CD4-positive, alpha-beta T cell treated with Interleukin-6 at 100 ng/mL for 8 hours (primary cell): ENCODE data around the gene C7orf57.

ENCODE experiments used
- DNase-seq: peaks from one replicate; pipeline ENCODE4 v3.0.0-alpha.2; 2020; ENCODE audit warnings: mixed read lengths, low spot score

Gene C7orf57

DNA sequence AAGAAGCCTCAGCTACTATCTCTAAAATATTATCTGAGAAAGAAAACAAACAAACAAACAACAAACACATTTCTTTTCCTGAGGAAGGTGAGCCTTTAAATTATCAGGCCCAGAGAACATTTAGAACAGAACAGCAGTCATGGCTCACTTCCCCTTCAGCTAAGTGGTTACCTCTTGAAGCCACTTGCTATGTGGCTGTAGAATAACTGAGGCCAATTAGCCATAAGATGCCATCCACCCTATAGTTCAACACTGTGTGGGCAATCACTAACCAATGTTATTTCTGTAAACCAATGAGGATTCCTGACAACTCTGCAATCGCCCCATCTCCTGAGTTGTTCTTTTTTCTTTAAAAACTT, 50.1 kb downstream of the C7orf57 start:
- no peak for DNase-seq

DNA sequence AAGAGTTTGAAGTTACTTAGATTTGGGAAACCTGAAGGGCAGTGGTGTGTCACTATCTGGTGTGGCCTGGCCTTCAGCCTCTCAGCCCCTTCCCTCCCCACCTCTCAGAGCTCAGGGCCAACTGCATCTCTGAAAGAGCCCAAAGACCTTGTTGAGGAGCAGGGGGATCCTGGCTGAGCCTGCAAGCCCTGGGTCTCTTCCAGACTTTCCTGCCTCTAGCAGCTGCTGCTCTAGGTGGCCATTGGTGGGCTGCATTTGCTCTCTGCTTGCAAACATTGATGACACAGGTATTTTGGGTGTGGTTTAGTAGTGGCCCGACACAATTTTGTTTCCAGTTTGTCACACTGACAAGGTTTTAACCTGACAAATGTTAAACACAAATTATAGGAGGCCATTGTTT, 50.6 kb downstream of the C7orf57 start:
- no peak for DNase-seq

DNA sequence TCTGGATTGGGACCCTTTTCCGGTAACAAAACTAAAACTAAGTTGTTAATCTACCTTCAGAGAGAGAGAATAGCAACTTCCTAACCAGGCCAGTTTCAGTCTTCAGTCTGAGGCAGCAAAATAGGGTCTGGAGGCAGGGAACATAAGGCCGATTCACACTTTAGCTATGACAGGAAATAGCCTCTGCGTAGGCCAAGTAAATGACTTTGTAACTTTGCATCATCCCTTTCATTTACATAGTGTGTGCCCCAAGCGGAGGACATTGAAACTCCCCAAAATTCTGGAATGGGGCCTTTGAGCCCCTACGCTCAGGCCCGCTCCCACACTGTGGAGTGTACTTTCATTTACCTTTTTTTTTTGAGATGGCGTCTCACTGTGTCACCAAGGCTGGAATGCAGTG, 52.0 kb downstream of the C7orf57 start:
- peak; percentile 12 for DNase-seq

DNA sequence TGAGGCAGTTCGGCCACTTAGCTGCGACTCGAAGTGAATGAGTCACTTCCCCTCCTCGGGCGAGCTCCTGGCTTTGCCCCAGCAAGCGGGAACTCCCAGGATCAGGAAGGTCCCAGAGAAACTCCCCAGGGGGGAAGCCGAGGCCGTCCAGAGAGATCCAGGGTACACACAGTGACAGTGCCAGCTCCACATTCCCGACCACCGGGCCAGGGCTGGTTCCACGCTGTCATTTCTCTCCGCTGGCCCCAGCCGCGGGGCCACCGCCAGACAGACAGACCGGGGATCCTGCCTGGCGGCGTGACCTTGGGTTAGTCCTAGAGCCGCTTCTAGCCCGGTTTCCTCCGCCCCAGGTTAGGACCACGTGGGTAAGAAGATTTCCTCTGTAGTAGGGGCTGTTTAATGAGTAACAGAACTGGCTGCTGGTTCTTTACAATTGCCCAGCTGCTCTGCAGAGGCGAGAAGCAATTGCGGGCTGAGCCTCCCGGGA, 53.3 kb downstream of the C7orf57 start:
- no peak for DNase-seq

DNA sequence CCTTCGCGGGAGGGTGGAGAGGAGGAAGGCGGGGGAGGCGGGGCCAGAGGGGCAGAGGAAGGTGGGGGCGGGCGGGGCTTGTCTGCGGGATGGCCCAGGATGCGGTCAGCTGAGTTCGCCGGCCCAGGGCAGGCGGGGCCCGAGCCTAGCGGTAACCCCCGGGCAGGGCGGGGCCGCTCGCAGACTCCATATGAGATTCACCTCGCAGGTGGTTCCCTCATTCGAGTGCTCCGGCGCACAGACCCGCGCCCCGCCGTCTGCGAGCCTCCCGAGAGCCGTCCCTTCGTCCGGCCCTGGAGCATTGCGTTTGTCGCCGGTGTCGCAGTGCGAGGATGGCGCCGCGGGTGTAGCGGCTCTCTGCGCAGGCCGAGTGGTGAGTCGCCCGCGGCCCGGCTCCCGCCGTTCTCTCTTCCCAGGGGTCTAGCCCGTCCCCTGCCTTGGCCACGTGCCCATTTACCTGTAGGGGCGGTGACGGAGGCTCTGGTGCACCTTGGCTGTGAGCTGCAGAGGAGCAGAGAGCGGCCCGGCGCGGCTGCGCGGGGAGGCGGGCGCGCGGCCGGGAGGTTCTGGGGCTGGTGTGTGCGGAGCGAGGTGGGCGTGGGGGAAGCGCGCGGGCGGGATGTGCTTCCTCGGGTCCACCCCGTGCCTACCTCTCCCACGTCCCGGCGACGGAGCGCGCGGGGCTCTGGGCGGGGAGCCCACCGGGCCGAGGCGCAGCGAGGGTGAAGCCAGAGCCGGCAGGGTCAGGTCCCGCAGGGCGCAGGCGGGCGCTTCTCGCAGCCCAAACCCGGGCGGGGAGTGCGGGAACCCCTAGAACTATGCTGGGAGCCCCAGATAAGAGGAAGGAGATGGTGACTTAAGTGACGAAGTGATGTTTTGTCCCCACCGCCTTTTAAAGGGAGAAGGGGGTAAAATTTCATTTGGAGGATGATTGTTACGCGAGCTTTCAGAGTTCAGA, 54.0 kb downstream of the C7orf57 start, which contains the start of gene UPP1:
Gene UPP1, plus strand, starts transcription at position 220 of the 958 bp plus-strand sequence. CDS start 5,519 bp downstream, outside the sequence.
- DNase-seq = peak; percentile 95

DNA sequence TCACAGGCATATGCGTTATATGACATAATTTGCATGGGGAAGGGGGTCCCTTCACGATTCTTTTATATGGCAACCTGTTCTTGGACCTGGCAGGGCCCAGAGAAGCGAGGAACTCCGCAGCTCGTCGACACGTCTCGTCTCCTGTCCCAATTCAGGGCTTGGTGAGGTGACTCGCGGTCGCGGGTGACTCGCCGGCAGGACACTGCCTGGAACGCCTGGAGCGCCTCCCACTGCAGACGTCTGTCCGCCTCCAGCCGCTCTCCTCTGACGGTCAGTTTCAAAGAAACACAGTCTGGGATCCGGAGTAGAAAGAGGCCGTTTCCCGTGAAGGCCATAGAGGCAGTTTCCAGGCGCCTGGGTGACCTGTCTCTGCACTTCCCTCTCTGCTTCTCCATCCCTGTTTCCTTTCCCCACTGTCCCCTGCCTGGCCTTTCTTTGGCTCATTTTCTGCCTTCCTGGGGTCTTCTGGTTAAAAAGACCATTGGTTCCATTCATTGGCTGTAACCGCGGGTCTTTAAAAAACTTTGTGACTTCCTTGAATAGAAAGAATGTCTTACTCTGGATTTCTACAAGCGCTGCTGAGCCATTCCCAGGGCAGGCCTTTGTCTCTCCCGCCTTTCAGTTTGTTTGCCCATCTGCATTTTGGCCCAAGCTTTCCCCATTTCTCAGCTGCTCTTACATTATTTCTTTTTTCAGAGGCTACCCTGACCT, 54.9 kb downstream of the C7orf57 start:
- DNase-seq = no peak

DNA sequence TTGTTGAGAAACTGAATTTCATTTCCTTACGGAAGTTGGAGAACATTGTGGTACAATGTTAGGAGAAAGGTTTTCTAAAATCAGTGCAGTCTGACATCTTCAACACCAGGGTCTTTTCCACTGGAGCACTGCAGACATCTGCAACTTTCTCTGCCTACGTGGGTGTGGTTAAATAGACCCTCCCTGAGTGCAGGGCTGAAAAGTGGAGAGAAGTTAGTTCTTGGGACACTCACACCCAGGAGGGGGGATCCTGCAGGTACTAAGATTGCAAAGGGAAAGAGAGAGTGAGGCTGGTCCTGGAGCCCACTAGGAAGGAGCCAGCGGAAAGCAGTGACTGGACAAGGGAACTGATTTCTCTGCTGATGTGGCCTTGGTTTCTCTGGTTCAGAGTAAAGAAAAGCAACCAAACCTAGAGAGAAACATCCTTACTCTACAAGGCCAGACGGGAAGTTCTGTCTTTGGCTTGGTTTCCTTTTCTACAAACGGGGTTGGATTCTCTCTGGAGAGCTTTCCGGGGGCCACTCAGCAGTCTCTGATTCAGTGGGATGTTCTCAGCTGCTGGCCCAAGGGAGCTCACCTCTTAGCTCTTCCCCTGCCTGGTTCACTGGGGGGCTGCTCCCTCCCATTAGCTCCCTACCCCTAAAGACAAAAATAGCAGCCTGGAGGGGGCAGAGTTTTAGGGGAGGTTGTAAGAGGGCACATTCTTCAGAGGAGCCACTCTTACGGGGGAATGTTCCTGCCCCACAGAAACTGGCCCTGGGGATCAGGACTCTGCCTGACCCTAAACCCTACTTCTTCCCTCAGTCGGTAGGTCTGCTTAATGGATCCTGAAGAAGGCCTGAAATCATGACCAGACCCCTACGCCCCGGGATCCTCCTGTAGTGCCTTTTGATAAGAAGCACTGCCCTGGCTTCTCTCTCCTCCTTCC, 56.4 kb downstream of the C7orf57 start:
- no peak for DNase-seq

DNA sequence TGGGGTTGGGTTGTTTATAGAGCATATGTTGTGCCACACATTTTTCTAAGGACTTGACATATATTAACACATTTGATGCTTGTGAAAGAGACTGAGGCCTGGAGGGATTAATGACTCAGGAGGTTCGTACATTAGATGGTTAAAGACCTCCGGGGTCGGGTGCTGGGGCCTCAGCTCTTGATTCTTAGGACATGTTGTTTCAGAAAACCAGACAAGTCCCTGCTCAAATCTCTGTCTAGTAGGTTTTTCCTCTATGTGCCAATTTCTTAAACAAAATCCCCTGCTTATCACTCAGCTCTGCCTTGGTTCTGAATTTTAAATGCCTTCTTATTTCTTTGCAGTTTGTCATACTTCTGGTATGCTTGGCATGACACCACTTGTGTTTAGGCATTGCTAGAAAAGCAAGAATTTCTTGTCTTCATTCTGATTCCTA, 59.5 kb downstream of the C7orf57 start:
- no peak for DNase-seq

DNA sequence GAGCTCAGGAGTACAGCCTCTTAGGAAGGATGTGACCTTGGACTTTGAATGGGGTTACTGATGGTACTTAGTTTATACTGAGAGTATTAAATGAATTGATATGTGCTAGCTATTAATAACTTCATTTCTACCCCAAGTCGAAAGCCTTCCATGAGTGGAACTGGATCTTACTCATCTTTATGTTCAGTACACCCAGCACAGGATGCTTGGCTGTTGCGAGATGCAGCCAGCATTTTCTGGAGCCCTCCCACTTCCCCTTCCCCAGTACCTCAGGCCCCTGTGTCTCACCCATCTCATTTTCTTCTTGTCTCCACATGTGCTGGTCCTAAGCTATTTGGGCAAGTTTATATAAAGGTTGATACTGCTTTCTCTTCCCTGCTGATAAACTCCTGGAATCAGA, 60.9 kb downstream of the C7orf57 start:
- DNase-seq = peak; percentile 46

DNA sequence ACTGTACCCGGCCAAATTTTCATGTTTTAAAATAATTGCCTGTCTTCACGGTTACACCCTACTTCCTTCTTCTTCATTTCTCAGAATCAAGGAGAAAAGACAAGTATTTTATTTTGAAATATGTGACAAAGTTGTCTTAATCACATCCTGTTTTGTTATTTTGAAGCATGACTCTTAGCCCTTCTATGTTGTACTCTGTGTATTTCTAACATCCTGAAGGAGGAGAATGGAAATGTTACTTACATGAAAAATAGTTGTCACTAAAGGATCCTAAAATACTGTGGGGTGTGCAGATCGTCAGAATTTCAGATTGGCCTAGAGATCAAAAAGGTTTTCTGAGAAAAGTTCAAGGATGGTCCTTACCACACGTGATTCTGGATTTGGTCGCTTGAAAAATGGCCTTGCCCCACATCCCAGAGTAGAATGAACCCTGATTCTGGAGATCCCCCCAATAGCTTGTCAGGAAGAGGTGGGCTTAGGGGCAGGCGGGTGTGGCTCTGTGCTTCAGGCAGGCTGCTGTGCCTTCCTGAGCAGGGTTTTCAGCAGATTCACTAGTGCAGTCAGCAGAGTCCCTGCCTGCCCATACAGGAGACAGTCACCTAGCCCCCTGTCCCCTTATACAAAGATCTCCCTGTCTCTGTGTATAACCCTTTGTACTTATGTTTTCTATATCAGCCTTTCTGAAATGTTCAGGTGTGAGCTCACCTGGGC, 62.3 kb downstream of the C7orf57 start:
- DNase-seq = peak; percentile 32

DNA sequence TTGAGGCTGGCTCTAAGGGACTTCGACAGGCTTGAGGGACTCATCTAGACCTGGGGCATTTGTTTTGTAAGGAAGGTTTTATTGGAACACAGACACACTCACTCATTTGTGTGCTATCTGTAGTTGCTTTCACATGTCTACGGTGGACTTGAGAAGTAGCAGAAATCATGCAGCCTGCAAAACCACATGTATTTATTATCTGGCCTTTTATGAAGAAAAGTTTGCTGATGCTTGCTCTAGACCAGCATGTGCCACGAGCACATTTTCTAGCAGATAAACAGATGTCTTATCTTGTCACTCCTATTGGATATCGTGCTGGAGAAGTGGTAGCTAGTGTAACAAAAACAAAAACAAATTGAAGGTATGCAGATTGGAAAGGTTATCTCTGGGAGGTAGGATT, 63.5 kb downstream of the C7orf57 start:
- DNase-seq = no peak

DNA sequence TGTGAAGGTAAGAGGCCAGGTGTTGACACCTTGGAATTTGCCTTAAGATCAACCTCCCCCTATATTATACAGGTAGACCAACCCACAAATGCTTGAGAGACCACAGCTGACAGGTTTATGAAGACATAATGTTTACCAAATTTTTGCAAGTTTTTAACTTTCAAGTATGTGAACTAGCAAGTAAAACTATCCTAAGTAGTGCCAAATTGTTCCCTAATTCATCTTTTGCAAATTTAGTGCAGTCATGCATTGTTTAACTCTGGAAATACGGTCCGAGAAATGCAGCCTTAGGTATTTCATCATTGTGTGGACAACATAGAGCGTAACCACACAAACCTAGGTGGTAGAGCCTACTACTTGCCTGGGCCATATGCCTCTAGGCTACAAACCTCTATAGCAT, 64.4 kb downstream of the C7orf57 start:
- no peak for DNase-seq

DNA sequence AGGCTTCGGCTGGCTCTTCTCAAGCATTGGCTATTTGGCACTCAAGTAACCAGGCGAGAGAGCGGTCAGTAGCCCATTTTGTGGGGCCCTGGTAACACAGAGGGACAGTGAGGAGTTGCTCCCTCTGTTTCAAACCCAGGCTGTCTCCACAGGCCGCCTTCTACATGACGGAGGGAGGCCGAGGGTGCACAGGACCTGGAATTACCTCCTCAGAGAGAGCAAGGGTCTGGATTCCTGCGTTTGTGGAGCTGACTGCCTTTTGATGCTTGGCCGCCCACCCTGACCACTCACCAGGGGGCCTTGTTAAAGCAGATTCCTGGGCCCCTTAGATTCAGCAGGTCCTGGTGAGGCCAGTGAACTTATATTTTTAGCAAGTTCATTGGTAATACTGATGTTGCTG, 66.0 kb downstream of the C7orf57 start:
- no peak for DNase-seq

DNA sequence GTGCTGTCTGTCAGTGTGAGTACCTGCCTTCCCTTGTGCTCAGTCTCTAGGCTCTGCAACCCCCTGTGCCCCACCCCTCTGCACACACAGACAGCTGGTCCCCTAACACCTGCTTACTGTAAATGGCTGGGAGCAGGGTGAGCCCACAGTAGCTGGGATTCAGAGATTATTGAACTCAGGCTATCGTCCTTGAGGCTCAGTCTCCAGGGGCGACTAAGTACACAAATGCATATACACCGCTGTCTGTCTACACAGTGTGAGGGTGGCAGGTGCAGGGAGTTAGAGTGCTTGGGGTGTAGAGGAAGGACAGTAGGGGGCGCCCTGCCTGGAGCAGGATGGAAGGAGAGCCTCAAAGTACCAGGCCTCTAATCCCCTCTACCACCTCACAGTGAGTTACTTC, 66.6 kb downstream of the C7orf57 start:
- DNase-seq = no peak

DNA sequence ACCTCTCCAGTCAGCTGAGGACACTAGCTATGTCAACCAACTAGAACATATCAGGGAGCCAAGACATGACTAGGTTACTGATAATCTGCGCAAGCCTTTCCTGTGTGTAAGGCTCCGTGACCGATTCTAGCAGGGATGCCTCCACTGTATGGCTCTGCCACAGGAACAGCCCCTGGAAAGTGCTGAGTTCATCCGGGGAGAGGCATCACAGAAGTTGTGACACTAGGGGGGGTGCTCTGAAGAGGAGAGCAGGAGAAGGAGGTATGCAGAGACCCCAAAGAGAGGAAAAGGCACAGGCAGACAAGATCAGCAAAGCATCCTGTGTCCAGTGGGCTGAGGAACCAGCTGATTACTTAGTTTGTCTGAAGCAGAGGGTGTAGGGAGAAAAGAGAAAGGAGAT, 67.2 kb downstream of the C7orf57 start:
- DNase-seq = no peak

DNA sequence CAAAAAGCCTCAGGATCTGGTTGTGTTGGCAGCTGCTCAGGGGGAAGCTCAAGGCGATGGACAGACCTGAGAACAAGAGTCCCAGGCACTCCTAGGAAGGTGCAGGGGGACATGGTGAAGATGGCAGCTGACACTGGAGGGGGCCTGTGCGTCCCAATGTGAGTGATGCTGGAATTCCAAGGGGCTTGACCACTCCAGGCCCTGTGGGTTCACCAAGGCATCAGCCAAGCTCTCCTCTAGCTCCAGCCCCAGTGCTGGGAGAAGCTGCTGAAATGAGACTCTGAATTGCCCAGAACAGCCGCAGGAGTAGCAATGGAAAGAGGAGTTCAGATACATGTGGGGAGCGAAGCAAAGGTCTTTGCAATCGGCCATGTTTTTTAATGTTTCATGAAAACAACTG, 69.7 kb downstream of the C7orf57 start:
- DNase-seq = no peak

DNA sequence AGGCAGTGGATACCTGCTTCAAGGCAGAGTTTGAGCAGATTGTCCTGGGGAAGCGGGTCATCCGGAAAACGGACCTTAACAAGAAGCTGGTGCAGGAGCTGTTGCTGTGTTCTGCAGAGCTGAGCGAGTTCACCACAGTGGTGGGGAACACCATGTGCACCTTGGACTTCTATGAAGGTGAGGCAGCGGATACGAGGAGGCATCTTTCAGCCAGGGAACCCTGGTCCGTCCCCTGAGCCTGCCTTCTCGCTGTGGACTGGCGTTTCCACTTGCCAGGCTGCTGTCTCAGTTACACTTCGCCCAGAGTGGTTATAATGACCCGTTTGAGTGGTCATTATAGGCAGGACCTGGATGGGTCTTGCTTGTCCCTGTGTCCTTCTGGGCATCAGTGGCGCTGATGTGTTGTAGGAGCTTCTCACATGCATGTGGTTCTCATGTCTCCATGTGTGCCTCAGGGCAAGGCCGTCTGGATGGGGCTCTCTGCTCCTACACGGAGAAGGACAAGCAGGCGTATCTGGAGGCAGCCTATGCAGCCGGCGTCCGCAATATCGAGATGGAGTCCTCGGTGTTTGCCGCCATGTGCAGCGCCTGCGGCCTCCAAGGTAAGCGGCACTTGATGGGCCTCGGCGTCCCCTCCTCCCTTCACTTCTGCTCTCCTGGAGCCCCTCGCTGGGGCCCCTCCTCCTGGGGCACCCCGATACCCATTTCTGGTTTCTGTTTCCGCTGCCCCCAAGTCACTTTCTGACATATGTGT, 71.7 kb downstream of the C7orf57 start:
- no peak for DNase-seq

DNA sequence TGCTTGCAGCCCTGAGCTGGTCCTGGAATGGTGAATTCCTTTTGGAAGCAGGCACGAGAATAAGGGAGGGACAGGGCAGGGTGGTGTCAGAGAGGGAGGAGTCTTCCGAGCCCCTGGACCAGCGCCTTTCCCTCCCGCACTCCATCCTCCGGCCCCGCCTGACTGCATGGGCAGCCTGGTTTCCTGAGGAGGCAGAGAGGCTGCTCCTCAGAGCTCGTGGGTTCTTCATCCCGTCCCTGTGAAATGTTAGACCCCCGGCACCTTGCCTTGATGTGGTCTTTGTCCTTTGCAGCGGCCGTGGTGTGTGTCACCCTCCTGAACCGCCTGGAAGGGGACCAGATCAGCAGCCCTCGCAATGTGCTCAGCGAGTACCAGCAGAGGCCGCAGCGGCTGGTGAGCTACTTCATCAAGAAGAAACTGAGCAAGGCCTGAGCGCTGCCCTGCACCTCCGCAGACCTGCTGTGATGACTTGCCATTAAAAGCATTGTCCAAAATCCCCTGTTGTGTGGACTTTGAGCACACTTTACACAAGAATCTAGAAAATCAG, 72.7 kb downstream of the C7orf57 start:
- no peak for DNase-seq

DNA sequence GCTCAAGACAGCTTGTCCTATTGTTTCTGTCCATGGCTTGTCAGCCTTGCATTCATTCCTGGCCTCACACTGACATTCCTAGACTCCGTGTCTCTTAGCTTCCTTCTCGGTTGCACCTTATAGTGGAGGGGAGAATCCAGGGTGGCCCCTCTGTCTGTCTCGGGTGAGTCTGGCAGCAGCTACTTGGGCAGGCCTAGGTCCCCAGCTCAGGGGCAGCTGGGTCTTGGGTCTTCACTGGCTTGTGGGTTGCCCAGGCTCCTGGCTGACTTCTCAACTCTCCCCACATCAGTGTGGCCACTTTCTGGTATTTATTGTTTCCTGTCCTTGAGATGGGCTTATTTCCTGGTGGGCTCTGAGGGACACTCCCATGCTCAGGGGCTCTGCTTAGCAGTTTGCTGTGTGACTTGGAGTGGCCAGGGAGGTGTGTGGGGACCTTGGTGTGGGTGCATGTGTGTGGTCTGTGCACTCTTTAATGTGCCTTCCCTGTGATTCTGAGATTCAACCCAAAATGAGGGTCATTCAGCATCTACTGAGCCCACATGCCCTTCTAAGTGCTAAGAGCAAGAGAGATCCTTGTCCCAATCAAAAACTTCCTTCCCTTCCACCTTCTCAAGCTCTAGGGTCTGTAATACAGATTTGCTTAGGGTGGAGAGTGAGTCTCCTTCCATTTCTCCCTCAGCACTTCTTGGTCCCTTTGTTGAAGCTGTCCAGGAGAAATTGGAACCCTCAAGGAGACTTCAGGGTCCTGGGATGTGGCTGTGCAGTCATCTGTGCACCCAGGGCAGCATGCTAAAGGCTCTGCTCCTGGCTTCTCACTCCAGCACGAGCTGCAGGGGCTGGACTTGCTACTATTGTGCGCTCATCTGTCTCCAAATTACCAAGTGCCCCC, 73.9 kb downstream of the C7orf57 start:
- no peak for DNase-seq
